ENCODE measurements around the gene PREX1. TPM values are rescaled to one million over a fixed set of nuclear protein-coding genes. Genes with fewer than 3 reads are reported as not detected.
"Not testable (repeated sequence)": the region's sequence is repeated elsewhere in the genome, so short reads cannot be mapped to it uniquely, and the experiment has no call there.

Gene PREX1
- total RNA-seq, 1 donor from 2014 or later = 44.0 TPM

DNA sequence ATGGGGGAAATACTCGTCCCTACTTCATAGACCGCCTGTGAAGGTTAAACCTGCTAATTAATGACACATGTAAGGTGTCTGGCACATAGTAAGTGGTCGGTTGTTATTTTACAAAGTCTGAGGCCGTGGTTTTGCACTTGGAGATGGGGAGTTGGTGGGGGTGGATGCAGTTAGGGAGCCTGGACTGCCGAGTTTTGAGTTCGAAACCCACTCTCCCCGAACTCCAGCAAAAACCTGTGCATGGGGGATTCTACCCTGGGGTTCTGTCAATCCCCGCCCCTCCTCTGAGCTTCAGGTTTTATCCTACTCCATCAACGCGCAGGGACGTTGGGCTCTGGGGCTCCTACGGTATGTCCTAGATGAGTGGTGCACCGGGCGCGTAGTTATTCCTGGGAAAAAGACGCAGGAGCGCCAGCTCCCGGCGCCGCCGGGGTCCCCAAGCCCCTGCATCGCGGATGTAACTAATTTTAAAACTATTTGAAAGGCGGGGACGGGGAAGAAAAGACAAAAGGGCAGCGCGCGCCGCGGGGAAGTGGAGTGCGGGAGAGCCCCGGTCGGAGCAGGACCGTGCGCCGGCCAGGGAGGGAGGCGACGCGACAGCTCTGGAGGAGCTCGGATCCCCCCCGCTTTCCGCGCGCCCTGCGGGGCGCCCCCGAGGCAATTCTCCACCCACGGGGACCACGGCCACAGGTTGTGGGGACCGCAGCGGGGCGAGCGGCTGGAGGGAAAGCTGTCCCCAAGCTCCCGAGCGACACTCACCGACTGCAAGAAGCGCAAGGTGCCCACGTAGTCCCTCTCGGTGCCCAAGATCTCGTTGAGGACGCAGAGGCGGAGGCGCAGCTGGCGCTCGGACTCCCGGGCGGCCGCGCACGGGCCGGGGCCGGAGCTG is 672 bp downstream of the PREX1 start:
- DNase-seq (ENCODE audit: low spot score) = no peak

DNA sequence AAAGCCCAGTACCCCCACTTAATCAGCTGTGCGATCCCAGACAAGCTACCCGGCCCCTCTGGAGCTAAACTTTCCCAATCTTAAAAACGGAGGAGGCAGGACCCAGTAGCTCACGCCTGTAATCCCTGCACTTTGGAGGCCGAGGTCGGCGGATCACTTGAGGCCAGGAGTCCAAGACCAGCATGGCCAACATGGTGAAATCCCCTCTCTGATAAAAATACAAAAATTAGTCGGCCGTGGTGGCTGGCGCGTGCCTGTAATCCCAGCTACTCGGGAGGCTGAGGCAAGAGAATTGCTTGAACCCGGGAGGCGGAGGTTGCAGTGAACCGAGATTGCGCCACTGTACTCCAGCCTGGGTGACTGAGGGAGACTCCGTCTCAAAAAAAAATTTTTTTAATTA is 1.3 kb downstream of the PREX1 start:
- DNase-seq (ENCODE audit: low spot score) = not testable (repeated sequence)

DNA sequence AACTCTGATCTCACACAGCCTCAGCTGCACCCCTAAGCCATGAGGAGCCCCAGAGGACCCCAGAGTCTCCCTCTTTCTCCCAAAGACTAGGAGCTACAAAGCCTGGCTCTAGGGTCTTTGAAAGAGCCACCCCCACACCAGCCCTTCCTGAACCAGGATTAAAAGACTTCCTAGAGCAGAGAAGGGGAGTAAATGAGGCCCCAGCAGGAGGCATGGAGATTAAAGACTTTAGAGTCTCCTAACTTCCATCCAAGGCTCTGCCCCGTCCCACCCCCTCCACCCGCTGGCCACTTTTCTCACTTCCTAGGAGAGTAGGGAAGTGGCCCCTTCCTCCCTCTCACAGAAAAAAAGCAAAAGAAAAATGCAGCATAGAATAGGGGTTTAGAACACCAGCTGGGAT is 1.7 kb downstream of the PREX1 start:
- DNase-seq (ENCODE audit: low spot score) = no peak

DNA sequence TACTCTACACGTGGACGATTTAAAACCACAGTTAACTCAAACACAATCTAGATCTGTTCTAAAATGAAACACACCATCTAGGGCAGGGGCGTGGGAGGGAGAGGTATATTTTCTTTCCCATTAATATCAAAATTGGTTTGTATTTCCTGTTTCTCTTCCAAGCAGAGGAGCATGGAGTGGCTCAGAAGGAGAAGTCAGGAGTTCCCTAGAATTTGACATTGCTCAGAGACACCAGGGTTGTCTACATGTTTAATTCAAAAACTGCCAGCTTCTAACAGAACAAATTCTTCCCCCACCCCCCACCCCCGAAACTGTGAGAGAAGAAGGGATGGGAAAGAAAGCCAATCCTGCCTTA is 2.3 kb downstream of the PREX1 start:
- no peak for DNase-seq (ENCODE audit: low spot score)

DNA sequence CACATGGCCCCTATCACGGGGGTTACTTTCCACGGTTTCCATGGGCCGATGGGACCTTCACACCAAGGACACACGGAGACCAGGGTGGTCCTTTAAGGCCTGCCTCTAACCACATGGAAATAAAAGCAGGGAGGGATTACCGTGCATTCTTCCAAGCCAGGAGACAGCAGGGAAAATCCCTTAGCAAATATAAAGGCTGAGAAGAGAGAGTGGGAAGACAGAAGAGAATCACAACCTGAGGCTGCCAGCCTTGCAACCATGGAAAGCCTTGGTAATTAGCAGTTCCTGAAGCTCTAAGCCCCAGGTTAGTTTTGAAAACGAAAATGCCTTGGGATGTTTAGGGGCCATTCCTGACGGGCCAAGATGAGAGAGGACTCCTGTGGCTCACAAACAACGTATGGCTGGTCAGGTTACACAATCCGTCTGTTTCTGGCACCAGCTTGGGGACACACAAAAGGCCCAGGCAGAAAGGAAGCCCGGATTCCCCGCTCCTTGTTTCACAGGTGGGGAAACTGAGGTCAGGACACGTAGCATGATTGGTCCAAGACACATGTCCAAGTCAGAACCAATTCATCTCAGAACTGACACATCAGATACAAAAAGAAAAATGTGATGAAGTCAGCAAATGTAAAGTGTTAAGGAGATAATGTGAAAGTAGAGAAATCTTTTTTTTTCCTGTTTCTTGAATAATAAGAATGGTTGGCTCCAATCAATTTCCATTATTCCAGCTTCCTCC is 2.8 kb downstream of the PREX1 start:
- no peak for DNase-seq (ENCODE audit: low spot score)

DNA sequence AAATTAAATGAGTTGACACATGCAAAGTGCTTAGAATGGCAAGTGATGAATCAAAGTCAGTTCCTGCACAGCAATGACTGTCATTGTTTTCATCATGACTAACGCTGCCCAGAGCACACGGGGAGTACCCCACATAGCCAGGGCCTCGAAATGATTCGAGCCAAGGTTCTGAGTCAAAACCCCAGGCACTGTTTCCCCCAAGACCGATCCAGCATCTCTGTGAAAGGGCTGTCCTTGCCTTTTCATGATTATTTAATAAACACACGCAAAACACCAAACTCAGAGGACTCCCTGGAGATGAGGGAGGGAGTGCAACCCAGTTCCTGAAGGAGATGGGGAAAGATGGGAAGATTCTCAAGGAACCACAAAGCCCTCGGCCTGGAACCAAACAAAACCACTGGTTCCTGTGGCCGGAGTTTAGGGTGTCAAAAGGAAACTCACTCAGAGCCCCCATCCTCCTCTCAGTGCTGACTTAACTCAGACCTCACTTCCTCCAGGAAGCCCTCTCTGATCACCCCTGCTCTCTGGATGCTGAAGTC is 3.8 kb downstream of the PREX1 start:
- no peak for DNase-seq (ENCODE audit: low spot score)

DNA sequence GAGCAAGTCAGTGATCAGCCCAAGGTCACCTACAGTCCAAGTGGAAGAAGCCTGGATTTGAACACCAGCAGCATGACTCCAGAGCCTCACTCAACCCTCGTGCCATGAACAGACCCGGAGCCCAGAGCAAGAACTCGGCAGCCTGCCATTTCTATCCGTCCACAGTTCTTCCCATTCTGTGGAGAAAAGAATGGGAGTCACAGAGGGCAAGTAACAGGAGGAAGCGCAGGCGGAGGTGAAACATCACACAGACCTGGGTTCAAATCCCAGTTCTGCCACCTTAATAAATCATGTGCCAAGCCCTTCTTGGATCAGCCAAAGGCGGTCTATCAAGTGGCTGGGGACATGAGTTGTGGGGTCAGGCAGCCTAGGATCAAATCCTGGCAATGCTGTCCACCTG is 4.3 kb downstream of the PREX1 start:
- no peak for DNase-seq (ENCODE audit: low spot score)

DNA sequence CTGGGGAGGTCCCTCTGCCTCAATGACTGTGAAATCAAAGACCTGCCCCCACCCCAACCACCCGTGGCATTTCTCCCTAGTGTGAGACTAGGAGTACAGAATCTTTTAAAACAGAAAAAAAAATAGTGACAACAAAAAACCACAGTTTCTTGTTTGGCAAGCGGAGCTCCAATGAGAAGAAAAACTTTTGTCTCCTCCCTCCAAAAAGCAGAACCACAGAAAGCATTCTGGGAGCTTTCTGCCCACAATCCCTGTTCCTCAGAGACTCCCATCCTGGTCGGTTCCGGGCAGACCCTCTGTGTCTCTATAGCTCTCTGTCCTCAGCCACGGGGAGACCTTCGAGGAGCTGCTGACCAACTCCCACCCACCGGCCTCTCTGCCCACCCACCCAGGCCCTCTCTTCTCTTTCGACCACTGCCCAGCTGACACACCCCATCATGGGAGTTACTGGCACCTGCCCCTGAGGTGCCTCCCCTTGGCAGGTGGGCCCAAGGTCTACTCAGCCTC is 4.9 kb downstream of the PREX1 start:
- no peak for DNase-seq (ENCODE audit: low spot score)

DNA sequence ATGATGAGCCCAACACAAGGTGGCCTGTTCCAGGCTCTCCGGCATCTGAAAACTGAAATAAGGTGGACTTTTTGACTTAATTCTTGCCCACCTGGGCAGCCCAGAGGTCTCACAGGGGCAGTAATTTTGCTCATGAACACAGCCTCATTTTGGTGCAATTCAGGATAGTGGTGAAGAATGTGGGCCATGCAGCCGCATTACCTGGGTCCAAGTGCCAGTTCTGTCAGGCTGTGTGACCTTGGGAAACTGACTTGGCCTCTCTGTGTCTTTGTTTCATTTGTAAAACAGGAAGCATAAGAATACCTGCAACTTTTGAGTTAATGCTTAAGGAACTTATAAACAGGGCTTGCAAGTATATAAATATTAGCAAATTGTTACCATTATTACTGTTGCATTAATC is 5.6 kb downstream of the PREX1 start:
- no peak for DNase-seq (ENCODE audit: low spot score)

DNA sequence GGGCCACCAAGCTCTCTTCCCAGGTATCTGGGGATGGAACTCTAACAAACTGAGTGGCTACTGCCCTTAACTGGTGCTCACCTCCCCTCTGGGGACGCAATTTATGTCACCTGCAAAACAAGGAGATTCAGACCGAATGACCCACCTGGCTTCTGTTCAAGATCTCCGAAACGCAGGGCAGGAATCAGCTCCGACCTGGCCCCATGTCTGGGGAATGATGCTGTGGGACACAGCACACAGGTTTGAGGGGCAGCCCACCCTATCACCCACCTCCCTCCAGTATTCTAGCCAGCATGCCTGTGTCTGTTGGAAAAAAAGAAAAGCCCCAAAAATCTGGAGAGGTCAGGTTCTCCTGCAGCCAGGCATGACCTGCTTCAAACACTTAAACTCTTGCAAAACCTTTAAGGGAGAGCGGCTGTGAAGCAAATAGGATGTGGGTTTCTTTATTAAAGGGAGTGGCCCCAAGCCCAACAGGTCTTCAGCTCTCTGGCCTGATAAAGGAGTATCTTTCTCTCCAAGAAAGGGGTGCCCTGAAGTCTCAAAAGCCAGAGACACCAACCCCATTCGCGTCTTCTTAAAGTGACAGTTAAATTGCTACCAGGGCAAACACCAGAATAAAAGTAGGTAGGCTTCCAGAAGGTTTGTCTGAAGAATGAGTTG is 6.4 kb downstream of the PREX1 start:
- no peak for DNase-seq (ENCODE audit: low spot score)

DNA sequence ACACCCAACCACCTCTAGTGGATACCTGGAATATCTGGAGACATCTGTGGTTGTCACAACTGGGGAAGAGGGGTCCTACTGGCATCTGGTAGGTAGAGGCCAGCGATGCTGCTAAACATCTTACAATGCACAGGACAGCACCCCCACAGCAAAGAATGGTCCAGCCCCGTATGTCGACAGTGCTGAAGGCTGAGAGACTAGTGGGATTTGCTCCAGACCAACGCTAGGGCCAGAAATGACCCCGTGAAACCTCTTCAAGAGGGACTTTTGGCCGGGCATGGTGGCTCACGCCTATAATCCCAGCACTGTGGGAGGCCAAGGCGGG is 7.2 kb downstream of the PREX1 start:
- DNase-seq (ENCODE audit: low spot score) = no peak

DNA sequence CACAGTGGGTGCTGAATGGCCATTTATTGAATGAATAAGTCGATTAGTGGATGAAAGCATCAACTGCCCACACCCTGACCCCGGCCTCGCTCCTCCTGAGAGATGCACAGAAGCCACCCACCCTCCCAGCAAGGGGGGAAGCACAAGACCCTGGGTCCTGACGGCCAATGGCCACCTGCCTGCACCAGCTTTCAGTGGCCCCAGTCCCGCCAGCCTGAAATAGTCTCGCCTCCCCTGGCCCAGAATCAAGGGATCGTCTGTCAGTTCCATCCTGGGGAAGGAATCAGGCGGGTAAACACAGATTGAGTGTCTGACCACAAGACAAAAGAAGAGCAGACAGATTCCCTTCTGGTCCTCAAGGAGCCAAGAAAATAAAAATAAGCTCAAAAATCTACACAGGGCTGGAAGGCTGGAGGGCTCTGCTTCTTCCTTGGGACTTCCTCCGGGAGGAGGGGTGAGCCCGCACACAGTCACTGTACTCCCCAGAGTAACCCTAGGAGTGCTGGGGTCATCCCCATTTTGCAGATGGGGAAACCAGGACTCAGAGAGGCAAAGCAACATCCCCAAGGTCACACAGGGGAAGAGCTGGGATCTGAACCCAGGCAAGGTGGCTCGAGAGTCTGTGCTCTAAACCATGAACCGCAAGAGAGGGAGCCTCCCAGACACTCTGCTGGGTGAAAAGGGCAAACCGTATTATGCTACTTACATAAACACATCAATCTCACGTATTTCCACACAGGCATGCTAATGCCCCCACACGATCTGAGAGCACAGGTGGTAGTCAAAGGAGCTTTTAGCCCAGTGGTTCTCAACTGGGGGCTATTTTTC is 7.8 kb downstream of the PREX1 start:
- DNase-seq (ENCODE audit: low spot score) = no peak

DNA sequence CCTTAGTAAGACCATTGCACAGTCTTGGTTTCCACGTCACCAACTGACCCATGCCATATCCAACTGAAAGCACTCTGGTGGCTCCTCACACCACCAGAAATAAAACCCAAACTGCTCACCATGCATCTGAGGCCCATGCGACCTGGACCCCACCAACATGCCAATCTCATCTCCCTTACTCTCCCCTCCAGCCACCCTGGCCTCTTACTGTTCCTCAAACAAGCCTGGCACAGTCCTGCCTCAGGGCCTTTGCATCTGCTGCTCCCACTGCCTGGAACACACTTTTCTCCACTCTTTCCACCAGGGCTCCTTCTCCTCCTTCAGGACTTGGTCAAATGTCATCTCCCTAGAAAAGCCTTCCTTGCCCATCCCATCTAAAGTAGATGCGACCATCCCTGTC is 8.7 kb downstream of the PREX1 start:
- DNase-seq (ENCODE audit: low spot score) = no peak

DNA sequence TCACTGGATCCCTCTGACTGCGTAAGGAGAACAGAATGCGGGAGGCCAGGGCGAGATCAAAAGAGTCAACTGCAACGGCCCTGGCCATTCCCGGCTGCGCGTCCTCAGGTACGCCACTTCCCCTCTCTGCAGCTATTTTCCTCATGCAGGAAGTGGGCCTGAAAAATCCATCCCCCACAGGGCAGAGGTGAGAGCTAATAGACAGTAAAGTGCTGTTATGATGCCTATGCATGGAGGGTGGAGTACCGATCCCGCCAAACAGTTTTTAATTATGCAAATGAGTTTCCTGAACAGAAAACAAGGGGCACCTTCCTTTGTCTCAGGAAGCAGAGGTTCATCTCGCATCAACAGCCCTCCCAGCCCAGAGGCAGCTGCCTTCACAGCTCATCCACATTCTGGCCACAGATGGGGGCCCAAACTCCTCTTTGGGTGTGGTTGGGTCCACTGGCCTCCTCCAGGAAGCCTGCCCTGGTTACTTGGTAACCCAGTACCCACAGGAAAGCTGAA is 9.3 kb downstream of the PREX1 start:
- DNase-seq (ENCODE audit: low spot score) = no peak

DNA sequence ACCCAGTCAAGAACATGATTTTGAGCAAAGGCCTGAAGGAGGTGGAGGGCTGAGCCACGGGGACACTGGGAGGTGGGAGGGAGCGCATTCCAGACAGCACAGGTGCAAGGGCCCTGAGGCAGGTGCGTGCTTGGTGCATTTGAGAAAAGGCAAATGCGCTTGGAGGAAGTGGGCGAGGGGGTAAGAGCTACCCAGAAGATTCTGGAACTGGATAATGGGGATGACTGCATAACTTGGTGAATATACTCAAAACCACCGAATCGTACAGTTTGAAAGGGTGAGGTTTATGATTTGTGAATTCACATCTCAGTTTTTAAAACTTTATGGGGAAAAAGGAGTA is 9.8 kb downstream of the PREX1 start:
- DNase-seq (ENCODE audit: low spot score) = no peak

DNA sequence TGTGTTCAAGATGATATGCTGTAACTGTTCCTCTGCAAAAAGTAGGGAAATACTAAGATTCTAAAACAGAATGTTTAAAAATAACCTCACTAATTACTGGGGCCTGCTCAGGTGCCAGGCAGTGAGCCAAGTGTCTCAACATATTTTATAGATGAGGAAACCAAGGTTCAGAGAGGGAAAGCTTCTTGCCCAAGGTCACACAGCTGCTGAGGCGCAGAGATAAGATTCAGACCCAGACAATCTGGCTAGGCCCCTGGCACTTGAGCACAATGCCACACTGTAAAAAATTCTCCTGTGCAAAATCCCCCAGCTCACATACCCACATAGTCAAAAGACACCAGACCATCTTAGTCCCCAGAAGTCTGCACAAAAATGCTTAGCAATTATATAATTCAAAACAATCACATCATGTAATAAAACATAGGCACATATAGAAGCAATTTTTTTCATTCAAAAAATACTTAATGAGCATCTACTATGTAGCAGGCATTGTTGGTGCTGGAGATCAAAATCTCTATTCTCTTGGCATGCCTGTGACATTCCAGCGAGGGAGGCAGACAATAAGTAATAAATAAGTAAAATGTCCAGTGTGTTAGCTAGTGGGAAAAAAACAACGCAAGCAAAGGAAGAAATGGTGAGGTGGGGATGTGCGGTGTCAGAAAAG is 10.3 kb downstream of the PREX1 start:
- no peak for DNase-seq (ENCODE audit: low spot score)

DNA sequence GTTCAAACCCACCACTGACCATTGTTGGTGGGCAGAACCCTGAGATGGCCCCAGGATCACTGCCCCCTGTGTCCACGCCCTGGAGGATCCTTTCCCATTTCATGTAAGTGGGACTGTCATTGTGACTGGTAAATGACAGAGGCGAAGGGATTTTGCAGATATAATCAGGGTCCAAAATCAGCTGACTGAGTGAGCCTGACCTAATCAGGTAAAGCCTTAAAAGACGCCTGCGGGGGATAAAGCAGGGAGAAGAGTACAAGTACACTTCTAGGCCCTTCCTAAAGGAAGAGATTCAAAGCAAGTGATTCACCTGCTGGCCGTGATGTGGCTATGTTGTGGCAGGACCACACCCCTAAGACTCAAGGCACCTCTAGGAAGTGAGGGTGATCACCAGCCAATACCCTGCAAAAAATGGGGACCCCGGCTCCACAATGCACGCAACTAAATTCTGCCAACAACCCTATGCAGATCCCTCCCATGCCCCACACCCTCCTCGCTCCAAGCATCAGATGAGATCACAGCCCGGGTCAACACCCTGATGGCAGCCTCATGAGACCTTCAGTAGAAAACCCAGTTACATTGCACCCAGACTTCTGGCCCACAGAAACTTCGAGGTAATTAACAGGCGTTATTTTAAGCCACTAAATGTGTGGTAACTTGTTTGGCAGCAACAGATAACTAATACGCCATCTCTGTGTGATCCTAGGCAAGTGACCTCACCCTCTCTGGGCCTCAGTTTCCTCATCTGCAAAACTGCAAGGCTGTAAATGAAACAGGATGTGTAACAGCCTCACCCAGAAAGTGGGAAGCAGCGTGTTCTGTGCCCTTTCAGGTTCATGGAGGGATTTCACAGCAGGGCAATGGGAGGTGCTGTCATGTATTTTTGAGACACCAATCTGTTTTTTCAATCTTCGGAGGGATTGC is 11.3 kb downstream of the PREX1 start:
- DNase-seq (ENCODE audit: low spot score) = no peak

DNA sequence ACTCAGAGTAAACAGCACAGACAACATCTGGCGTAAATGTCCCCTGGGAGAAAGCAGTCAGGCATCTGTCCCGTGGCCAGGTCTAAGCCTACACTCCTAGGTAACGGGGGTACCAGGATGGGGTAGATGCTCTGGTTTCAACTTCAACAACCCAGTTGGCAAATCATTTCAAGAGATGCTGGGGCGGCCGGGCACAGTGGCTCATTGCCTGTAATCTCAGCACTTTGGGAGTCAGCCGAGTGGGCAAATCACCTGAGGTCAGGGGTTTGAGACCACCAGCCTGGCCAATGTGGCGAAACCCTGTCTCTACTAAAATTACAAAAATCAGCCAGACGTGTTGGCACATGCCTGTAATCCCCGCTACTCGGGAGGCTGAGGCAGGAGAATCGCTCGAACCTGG is 12.3 kb downstream of the PREX1 start:
- DNase-seq (ENCODE audit: low spot score) = no peak

DNA sequence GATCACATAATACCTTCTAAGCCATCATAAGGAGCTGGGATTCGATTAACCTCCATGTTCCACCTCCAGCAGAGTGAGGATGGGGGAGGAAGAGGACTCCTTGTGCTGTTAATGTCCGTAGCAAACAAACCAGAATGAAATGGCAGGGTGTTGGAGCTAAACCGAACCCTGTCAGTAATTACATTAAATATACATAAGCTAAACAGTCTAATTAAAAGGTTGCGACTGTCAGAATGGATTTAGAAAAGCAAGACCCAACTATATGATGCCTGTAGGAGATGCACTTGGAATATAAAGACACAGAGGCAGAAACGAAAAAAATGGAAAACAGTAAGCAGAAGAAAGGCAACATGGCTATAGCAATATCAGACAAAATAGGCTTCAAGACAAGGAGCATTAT is 13.2 kb downstream of the PREX1 start:
- no peak for DNase-seq (ENCODE audit: low spot score)
